A673 (cell line): Measurements from ENCODE around the gene TC2N. TPM values are rescaled to one million over a fixed set of nuclear protein-coding genes. Genes with fewer than 3 reads are reported as not detected.
A peak's percentile ranks its signal among the peaks of the same experiment; 100 is the strongest.
"Not testable (repeated sequence)": the region's sequence is repeated elsewhere in the genome, so short reads cannot be mapped to it uniquely, and the experiment has no call there.

Experiments used
- BruUV-seq: library from RNA; stranded (reverse); fragments of 400-500 nt; replicated peaks from 2 replicates; lab custom pipeline; 2021; lab: Mats Ljungman, UMichigan
- CTCF ChIA-PET: fragments of 300-600 bp; sonication (Branson Sonifier 250); formaldehyde crosslinking; loops from one replicate; lab custom pipeline; 2022; ENCODE audit warnings: antibody characterized with exemption; lab: Charles Lee
- POLR2A ChIA-PET: fragments of 300-600 bp; sonication (Branson Sonifier 250); formaldehyde crosslinking; loops from one replicate; lab custom pipeline; 2022; ENCODE audit warnings: antibody characterized with exemption; ENCODE audit not compliant: low non-redundant PET; lab: Charles Lee
- DNase-seq: peaks from one replicate; pipeline ENCODE4 v3.0.0-alpha.2; 2015; ENCODE audit warnings: low spot score
- H3K27ac ChIP-seq: fragments of 200-600 bp; sonication (generic); 2 replicates; pipeline ENCODE4 v1.5.1; 2016; ENCODE audit warnings: mixed run types, low read depth, mild to moderate bottlenecking, mixed read lengths, antibody characterized with exemption, low read length; ENCODE audit not compliant: poor library complexity, severe bottlenecking
- H3K27me3 ChIP-seq: fragments of 200-600 bp; sonication (generic); replicated peaks from 2 replicates; pipeline ENCODE4 v1.6.1; 2017; ENCODE audit warnings: mixed run types, low read depth, mild to moderate bottlenecking, mixed read lengths, antibody characterized with exemption, low read length; ENCODE audit not compliant: insufficient read depth, poor library complexity
- H3K36me3 ChIP-seq: fragments of 200-600 bp; sonication (generic); 2 replicates; pipeline ENCODE4 v1.6.1; 2016; ENCODE audit warnings: mixed run types, mild to moderate bottlenecking, mixed read lengths, antibody characterized with exemption, low read length; ENCODE audit not compliant: insufficient read depth, poor library complexity, severe bottlenecking
- H3K4me1 ChIP-seq: fragments of 200-600 bp; sonication (generic); 2 replicates; pipeline ENCODE4 v1.6.1; 2017; ENCODE audit warnings: mixed run types, mild to moderate bottlenecking, mixed read lengths, antibody characterized with exemption, low read length; ENCODE audit not compliant: insufficient read depth, poor library complexity, severe bottlenecking
- H3K4me3 ChIP-seq: fragments of 200-600 bp; sonication (generic); 2 replicates; pipeline ENCODE4 v1.5.1; 2016; ENCODE audit warnings: low read depth, mixed run types, mild to moderate bottlenecking, mixed read lengths, low read length; ENCODE audit not compliant: poor library complexity, severe bottlenecking
- H3K9me3 ChIP-seq: fragments of 200-600 bp; sonication (generic); 2 replicates; pipeline ENCODE4 v1.6.1; 2016; ENCODE audit warnings: mixed run types, low read depth, mild to moderate bottlenecking, mixed read lengths, antibody characterized with exemption, low read length; ENCODE audit not compliant: poor library complexity, severe bottlenecking
- EZH2 ChIP-seq: fragments of 200-600 bp; sonication (generic); IDR thresholded peaks from 2 replicates; pipeline ENCODE4 v1.6.1; 2017; ENCODE audit warnings: borderline replicate concordance, low read depth, mild to moderate bottlenecking, mixed read lengths, antibody characterized with exemption, low read length; ENCODE audit not compliant: poor library complexity, severe bottlenecking
- intact Hi-C: fragments of 100-400 bp; cut with micrococcal nuclease; formaldehyde crosslinking; loops from one replicate; pipeline ENCODE4 v1.10.0; 2022; ENCODE audit not compliant: unreplicated experiment
- total RNA-seq: library from RNA; stranded (reverse); gene quantifications from 2 replicates; pipeline ENCODE4 v1.2.3, GENCODE V29; 2021
- TF ChIP-seq, protein P1 (sequence below): fragments of 300-800, 200-600 bp; sonication (generic); conservative IDR thresholded peaks from 2 replicates; pipeline ENCODE4 v1.5.1; 2017; ENCODE audit warnings: low read depth, mild to moderate bottlenecking, antibody characterized with exemption, low read length, moderate library complexity, mixed read lengths

The TC2N gene
- total RNA-seq, 1 experiment from 2014 or later = 0.45 TPM

DNA sequence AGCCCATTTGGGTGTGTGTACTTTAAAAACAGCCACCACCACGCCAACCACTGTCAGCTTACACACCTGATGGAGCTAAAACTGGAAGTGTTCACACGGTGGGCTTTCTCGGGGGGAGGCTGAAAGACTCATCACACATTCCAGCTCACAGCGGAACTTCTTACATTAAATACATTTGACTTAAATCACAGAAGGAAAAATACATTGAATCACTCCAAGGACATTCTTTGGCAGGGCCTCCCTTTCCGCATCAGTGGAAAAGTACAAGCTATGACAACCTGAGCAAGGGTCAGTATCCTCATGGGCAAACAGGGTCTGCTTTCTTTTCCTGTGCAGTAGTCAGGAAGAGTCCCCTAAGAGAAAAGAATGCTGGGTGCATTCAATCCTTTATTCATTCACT, 31.0 kb upstream of the TC2N start:
- no peak overlapping the region for H3K27ac ChIP-seq
- ChIA-PET POLR2A (no interaction called here), CTCF (interaction anchor here (0.7 to 0.8 kb wide), 2 partner anchors 13 to 246 kb away, joined by 3 to 6 read pairs; no protein-coding TSS in a partner anchor)
- TF ChIP-seq EZH2 = no peak
- TF ChIP-seq, protein P1, sequence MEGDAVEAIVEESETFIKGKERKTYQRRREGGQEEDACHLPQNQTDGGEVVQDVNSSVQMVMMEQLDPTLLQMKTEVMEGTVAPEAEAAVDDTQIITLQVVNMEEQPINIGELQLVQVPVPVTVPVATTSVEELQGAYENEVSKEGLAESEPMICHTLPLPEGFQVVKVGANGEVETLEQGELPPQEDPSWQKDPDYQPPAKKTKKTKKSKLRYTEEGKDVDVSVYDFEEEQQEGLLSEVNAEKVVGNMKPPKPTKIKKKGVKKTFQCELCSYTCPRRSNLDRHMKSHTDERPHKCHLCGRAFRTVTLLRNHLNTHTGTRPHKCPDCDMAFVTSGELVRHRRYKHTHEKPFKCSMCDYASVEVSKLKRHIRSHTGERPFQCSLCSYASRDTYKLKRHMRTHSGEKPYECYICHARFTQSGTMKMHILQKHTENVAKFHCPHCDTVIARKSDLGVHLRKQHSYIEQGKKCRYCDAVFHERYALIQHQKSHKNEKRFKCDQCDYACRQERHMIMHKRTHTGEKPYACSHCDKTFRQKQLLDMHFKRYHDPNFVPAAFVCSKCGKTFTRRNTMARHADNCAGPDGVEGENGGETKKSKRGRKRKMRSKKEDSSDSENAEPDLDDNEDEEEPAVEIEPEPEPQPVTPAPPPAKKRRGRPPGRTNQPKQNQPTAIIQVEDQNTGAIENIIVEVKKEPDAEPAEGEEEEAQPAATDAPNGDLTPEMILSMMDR = no peak
- H3K27me3 ChIP-seq = no peaks in the 10 kb centered on the region
- no peaks in the 10 kb centered on the region for H3K36me3 ChIP-seq
- intact Hi-C loops = no loop called here
- DNase-seq = no peak
- no TSS peak for BruUV-seq
- no peak overlapping the region for H3K4me3 ChIP-seq
- no peaks in the 10 kb centered on the region for H3K4me1 ChIP-seq
- no peaks in the 10 kb centered on the region for H3K9me3 ChIP-seq

DNA sequence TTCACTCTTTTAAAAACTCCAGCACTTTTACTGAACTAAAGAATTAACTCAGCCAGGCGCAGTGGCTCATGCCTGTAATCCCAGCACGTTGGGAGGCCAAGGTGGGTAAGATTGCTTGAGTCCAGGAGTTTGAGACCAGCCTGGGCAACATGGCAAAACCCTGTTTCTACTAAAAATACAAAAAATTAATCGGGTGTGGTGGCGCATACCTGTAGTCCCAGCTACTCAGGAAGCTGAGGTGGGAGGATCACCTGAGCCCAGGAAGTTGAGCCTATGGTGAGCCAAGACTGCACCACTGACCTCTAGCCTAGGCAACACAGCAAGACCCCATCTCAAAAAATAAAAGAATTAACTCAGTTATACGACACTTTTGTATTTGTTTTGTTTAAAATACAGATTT, 30.4 kb upstream of the TC2N start:
- intact Hi-C loops, BruUV-seq: not testable (repeated sequence)
- CTCF ChIA-PET = interaction anchor here (0.8 kb wide), 1 partner anchor 14 kb away, joined by 6 read pairs; no protein-coding TSS in a partner anchor

DNA sequence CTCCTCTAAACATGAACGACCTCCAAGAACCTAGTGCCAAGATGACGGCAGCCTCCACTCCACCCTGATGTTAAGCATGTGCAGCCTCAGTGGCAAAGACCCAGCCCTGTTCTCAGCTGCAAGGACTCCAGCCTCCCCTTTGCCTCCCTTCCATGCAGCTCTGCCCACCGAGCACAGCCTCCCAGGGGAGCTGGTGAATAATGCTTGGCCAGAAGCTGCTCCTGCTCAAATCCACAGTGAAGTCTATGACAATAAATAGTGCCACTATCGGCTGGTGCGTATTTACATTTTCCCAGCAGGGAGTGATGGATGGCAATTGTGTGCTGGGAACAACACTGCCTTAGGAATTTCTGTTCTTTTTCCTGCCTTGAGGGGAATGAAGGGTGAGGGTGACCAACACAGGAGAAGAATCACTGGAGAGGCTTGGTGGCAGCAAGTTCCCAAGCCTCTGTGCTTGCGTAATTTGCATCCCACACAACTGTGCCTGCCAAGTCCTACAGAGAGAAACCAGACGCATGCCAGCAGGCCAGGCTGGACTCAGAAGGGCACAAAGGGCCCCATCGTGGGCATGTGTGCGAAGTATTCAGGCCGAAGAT, 29.9 kb upstream of the TC2N start:
- H3K9me3 ChIP-seq = no peaks in the 10 kb centered on the region
- H3K27ac ChIP-seq = no peak overlapping the region
- BruUV-seq = no TSS peak
- H3K27me3 ChIP-seq = no peaks in the 10 kb centered on the region
- intact Hi-C loops = no loop called here
- no peaks in the 10 kb centered on the region for H3K4me1 ChIP-seq
- CTCF ChIA-PET = no interaction called here
- peak; percentile 43 for DNase-seq
- H3K4me3 ChIP-seq = no peak overlapping the region
- H3K36me3 ChIP-seq = no peaks in the 10 kb centered on the region
- no peak for TF ChIP-seq EZH2
- TF ChIP-seq, protein P1 = no peak
- POLR2A ChIA-PET = no interaction called here

More for the DNA sequence above, 30.4 kb upstream of the TC2N start:
- POLR2A ChIA-PET, H3K27me3 ChIP-seq, H3K4me1 ChIP-seq, H3K27ac ChIP-seq, DNase-seq, H3K9me3 ChIP-seq, H3K4me3 ChIP-seq, H3K36me3 ChIP-seq: not testable (repeated sequence)

DNA sequence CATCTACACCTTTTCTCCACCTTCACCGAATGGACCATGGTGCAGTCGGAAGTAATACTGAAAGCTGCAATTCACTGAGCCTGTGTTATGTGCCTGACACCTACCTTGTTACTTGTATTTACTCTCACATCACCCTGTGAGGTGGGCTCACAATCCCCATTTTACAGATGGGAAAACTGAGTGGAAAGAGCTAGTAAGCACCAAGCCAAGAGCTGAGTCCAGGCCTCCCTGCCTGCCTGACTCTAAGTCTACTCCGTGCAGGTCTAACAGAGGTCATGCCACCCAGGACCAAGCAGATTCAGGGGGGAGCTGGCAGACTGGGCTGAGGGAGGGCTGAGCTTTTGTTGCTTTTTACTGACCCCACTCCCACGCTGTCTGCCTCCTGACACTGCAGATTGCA, 29.1 kb upstream of the TC2N start:
- no TSS peak for BruUV-seq
- H3K4me3 ChIP-seq = no peak overlapping the region
- no peaks in the 10 kb centered on the region for H3K27me3 ChIP-seq
- CTCF ChIA-PET = no interaction called here
- no peaks in the 10 kb centered on the region for H3K36me3 ChIP-seq
- TF ChIP-seq, protein P1 = no peak
- no peak for TF ChIP-seq EZH2
- H3K9me3 ChIP-seq = no peaks in the 10 kb centered on the region
- no peaks in the 10 kb centered on the region for H3K4me1 ChIP-seq
- intact Hi-C loops = no loop called here
- no peak overlapping the region for H3K27ac ChIP-seq
- POLR2A ChIA-PET = no interaction called here
- no peak for DNase-seq
